Mesenchymal stem cell (in vitro differentiated cells and primary cell): ENCODE data around the gene CACNG4.

Experiments used
- DNase-seq: peaks from one replicate; pipeline ENCODE4 v3.0.0-alpha.2; 2013
- H2AFZ ChIP-seq: one replicate; pipeline ENCODE4 v1.6.1; 2013; ENCODE audit warnings: low read depth, mild to moderate bottlenecking, control low read depth, inconsistent platforms, low read length, moderate library complexity
- H2AK5ac ChIP-seq: 2 replicates; pipeline ENCODE4 v1.6.1; 2013; ENCODE audit warnings: low read length, moderate library complexity, mild to moderate bottlenecking, inconsistent platforms; ENCODE audit not compliant: severe bottlenecking
- H2BK120ac ChIP-seq: one replicate; pipeline ENCODE4 v1.6.1; 2013; ENCODE audit warnings: low read depth, mild to moderate bottlenecking, inconsistent platforms, low read length, moderate library complexity
- H2BK12ac ChIP-seq, 2 experiments: one replicate each; pipeline ENCODE4 v1.6.1; 2013; ENCODE audit warnings: inconsistent platforms in 2 of 2, low read length in 2 of 2, mild to moderate bottlenecking in 2 of 2, moderate library complexity in 2 of 2, control low read depth in 1 of 2
- H2BK15ac ChIP-seq: one replicate; pipeline ENCODE4 v1.6.1; 2013; ENCODE audit warnings: mild to moderate bottlenecking, low read depth, inconsistent platforms; ENCODE audit not compliant: poor library complexity, severe bottlenecking
- H2BK5ac ChIP-seq: 2 replicates; pipeline ENCODE4 v1.6.1; 2013; ENCODE audit warnings: low read depth, mild to moderate bottlenecking, low read length, control low read depth, inconsistent platforms; ENCODE audit not compliant: poor library complexity, severe bottlenecking
- H3K14ac ChIP-seq, 2 experiments: one replicate each; pipeline ENCODE4 v1.6.1; 2013; ENCODE audit warnings: inconsistent platforms in 2 of 2, low read length in 2 of 2, control low read depth in 1 of 2, mild to moderate bottlenecking in 1 of 2, moderate library complexity in 1 of 2
- H3K18ac ChIP-seq, 2 experiments: one replicate each; pipeline ENCODE4 v1.6.1; 2013; ENCODE audit warnings: inconsistent platforms in 2 of 2, low read length in 2 of 2, control low read depth in 1 of 2, low read depth in 1 of 2, mild to moderate bottlenecking in 1 of 2
- H3K23ac ChIP-seq, 2 experiments: one replicate each; pipeline ENCODE4 v1.6.1; 2013; ENCODE audit warnings: inconsistent platforms in 2 of 2, low read length in 2 of 2, mild to moderate bottlenecking in 2 of 2, moderate library complexity in 2 of 2, control low read depth in 1 of 2
- H3K27ac ChIP-seq: 2 replicates; pipeline ENCODE4 v1.5.1; 2013; ENCODE audit warnings: mild to moderate bottlenecking, moderate library complexity, low read length, control low read depth, inconsistent platforms; ENCODE audit not compliant: poor library complexity, severe bottlenecking
- H3K27me3 ChIP-seq, 2 experiments: 2 replicates each; pipeline versions ENCODE4 v1.6.1 to v1.7.0; 2013; ENCODE audit warnings: low read length in 2 of 2, mild to moderate bottlenecking in 2 of 2, moderate library complexity in 2 of 2, control low read depth in 1 of 2, inconsistent platforms in 1 of 2; ENCODE audit not compliant: control insufficient read depth in 1 of 2, insufficient read depth in 1 of 2
- H3K36me3 ChIP-seq, 2 experiments: 2 replicates each; pipeline versions ENCODE4 v1.6.1 to v1.7.0; 2013; ENCODE audit warnings: low read length in 2 of 2, control low read depth in 1 of 2, inconsistent platforms in 1 of 2, low read depth in 1 of 2, mild to moderate bottlenecking in 1 of 2; ENCODE audit not compliant: insufficient read depth in 2 of 2, control insufficient read depth in 1 of 2
- H3K4ac ChIP-seq, 2 experiments: one replicate each; pipeline ENCODE4 v1.6.1; 2013; ENCODE audit warnings: inconsistent platforms in 2 of 2, low read length in 2 of 2, mild to moderate bottlenecking in 2 of 2, moderate library complexity in 2 of 2, control low read depth in 1 of 2, low read depth in 1 of 2
- H3K4me1 ChIP-seq: 2 replicates; pipeline ENCODE4 v1.6.1; 2013; ENCODE audit warnings: low read depth, low read length, control low read depth; ENCODE audit not compliant: control insufficient read depth, insufficient read depth
- H3K4me2 ChIP-seq: 2 replicates; pipeline ENCODE4 v1.6.1; 2013; ENCODE audit warnings: low read length, mild to moderate bottlenecking, inconsistent platforms; ENCODE audit not compliant: poor library complexity, severe bottlenecking
- H3K4me3 ChIP-seq, 2 experiments: 2 replicates each; pipeline versions ENCODE4 v1.5.1 to v1.7.0; 2013; ENCODE audit warnings: low read length in 2 of 2, mild to moderate bottlenecking in 2 of 2, control low read depth in 1 of 2, low read depth in 1 of 2; ENCODE audit not compliant: insufficient read depth in 1 of 2
- H3K79me1 ChIP-seq: replicated peaks from 2 replicates; pipeline ENCODE4 v1.6.1; 2013; ENCODE audit warnings: mild to moderate bottlenecking, control low read depth, low read length, inconsistent platforms; ENCODE audit not compliant: poor library complexity, severe bottlenecking
- H3K9ac ChIP-seq: 2 replicates; pipeline ENCODE4 v1.7.0; 2013; ENCODE audit warnings: mild to moderate bottlenecking, low read length, moderate library complexity
- H3K9me3 ChIP-seq: 2 replicates; pipeline ENCODE4 v1.7.0; 2013; ENCODE audit warnings: mild to moderate bottlenecking, low read length; ENCODE audit not compliant: control insufficient read depth
- H4K8ac ChIP-seq: one replicate; pipeline ENCODE4 v1.6.1; 2013; ENCODE audit warnings: inconsistent platforms, mild to moderate bottlenecking, low read length, moderate library complexity
- H4K91ac ChIP-seq: one replicate; pipeline ENCODE4 v1.6.1; 2013; ENCODE audit warnings: mild to moderate bottlenecking, low read length, inconsistent platforms
- WGBS: methylation state at CpG from one replicate; pipeline ENCODE4 v1.1.7; 2013; ENCODE audit warnings: mixed read lengths; 5-methylcytosine and 5-hydroxymethylcytosine counted together

CACNG4 gene

DNA sequence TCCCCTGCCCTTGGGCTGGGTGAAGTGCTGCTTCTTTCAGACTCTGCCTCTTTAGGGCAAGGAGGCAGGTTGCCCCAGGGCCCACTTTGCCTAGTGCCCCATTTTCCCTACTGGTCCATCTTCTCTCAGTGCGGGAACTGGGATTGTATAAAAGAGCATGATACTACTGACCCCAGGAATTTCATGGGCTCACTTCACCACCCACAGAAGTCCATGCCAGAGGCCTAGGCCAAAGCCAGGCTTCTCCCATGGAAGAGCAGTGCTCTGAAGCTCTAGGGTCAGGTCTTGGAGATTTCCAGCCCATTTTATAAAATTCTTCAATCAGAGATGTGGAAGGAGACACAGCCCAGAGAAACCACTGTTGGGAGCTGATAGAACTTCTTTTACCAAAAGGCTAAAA is 85.6 kb downstream of the CACNG4 start:
- no peak overlapping the region for H2AK5ac ChIP-seq
- no peak overlapping the region for H3K4me2 ChIP-seq
- peaks cover 9 to 19% of the 10 kb centered on the region in 2 experiments for H3K27me3 ChIP-seq
- no peak overlapping the region for H3K14ac ChIP-seq
- no peak overlapping the region for H2BK15ac ChIP-seq
- H2BK5ac ChIP-seq = no peak overlapping the region
- H3K4me1 ChIP-seq = peaks cover 6% of the 10 kb centered on the region
- H2BK120ac ChIP-seq = no peak overlapping the region
- H3K18ac ChIP-seq = no peak overlapping the region
- no peak overlapping the region for H3K4ac ChIP-seq
- H3K9ac ChIP-seq = no peak overlapping the region
- H4K8ac ChIP-seq = no peak overlapping the region
- H3K4me3 ChIP-seq = no peak overlapping the region
- no peak overlapping the region for H2BK12ac ChIP-seq
- no peak overlapping the region for H4K91ac ChIP-seq
- 100% methylated on average over 1 of the region's 1 CpG for WGBS
- peaks cover 40% of the 10 kb centered on the region for H3K9me3 ChIP-seq
- DNase-seq = no peak
- no peak overlapping the region for H3K27ac ChIP-seq
- H3K79me1 ChIP-seq = no peaks in the 10 kb centered on the region
- no peak overlapping the region for H2AFZ ChIP-seq
- H3K36me3 ChIP-seq = no peaks in the 10 kb centered on the region
- H3K23ac ChIP-seq = no peak overlapping the region

DNA sequence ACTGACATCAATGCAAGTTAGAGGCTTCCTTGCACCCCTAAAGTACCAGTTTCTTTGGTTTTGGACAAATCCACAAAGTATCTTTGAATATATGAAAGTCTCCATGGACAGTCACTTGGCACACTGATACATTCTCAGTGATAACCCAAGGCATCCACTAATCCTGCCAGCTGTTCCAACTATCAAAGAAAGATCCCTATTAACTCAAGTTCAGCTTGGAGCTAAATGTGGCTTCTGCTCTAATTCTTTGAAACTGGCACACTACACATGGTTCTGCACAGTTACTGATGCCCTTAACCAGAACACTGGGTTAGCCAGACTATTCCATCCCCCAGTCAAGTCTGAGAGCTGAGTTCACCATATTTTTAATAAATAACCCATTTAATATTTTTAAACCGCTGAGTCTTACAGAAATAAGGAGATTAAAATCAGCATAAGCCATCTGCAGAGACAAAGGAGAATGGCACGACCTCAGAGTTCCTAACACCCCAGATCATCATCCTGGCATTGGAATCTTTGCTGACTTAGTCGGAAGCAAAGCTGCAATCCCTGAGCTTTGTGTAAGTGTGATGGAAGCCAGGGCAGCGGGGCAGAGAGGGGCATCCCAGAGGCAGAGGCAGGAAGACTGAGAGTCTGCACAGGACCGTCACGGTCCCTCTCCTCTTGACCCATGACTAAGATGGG is 86.1 kb downstream of the CACNG4 start:
- Histone ChIP-seq H3K4me2 (no peak overlapping the region), H3K27ac (peak overlapping the region; percentile 4), H2BK15ac (no peak overlapping the region), H2AFZ (no peak overlapping the region), H3K4me3 (no peak overlapping the region), H2BK12ac (no peak overlapping the region), H3K9ac (no peak overlapping the region), H3K4ac (no peak overlapping the region), H4K8ac (no peak overlapping the region), H3K4me1 (peaks cover 6% of the 10 kb centered on the region), H2BK5ac (no peak overlapping the region), H3K27me3 (peaks cover 7 to 17% of the 10 kb centered on the region in 2 experiments), H2AK5ac (no peak overlapping the region), H3K36me3 (no peaks in the 10 kb centered on the region), H4K91ac (no peak overlapping the region), H3K18ac (no peak overlapping the region), H3K9me3 (peaks cover 40% of the 10 kb centered on the region), H3K79me1 (no peaks in the 10 kb centered on the region), H3K14ac (no peak overlapping the region), H3K23ac (no peak overlapping the region), H2BK120ac (no peak overlapping the region)
- WGBS = 94% methylated on average over 3 of the region's 6 CpGs
- no peak for DNase-seq

DNA sequence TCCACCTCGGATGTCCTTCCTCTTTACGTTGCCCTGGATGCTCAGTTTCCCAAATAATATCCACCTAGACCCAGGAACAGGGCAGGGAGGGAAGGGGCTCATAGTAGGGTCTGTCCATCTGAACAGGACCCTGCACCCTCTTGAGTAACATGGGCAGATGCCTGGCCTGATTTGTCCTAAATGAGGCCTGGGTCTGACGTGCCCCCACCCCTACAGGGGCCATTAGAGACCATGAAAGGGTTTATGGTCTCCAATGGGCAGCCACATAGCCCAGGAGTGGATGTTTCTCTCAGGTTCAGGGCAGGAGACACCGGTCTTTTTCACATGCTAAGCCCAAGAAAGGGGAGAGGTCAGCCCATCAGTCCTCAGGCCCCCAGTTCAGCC is 86.6 kb downstream of the CACNG4 start:
- 60% methylated on average over 3 of the region's 4 CpGs for WGBS
- Histone ChIP-seq H4K8ac (no peak overlapping the region), H3K4ac (no peak overlapping the region), H3K9ac (no peak overlapping the region), H3K14ac (no peak overlapping the region), H3K4me3 (no peak overlapping the region), H2BK5ac (no peak overlapping the region), H3K23ac (no peak overlapping the region), H2BK120ac (no peak overlapping the region), H2BK15ac (no peak overlapping the region), H3K27me3 (peaks cover 3 to 11% of the 10 kb centered on the region in 2 experiments), H3K9me3 (peaks cover 40% of the 10 kb centered on the region), H3K27ac (no peak overlapping the region), H2AK5ac (no peak overlapping the region), H3K4me1 (peaks cover 6% of the 10 kb centered on the region), H3K4me2 (no peak overlapping the region), H2AFZ (no peak overlapping the region), H3K79me1 (no peaks in the 10 kb centered on the region), H4K91ac (no peak overlapping the region), H2BK12ac (no peak overlapping the region), H3K36me3 (no peaks in the 10 kb centered on the region), H3K18ac (no peak overlapping the region)
- no peak for DNase-seq

DNA sequence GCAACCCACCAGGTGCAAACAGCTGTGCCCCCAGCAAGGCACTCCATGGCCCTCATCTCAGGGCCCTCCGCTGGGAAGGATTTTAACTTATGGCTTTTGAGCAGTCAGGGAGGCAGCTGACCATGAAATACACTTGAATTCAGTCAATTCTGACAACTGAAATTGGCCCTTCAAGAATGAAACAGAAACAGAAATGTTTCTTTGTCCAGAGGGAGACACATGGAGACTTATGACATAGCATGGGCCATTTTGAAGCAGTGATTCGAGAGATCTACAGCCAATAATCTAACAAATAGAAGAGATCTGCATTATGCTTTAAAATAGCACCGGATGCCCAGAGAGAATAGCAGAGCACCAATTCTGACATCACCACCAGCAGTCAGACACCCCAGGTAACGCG is 87.3 kb downstream of the CACNG4 start:
- Histone ChIP-seq H3K4me1 (peaks cover 6% of the 10 kb centered on the region), H2BK12ac (no peak overlapping the region), H3K79me1 (no peaks in the 10 kb centered on the region), H3K14ac (no peak overlapping the region), H3K4ac (no peak overlapping the region), H3K4me2 (no peak overlapping the region), H4K8ac (no peak overlapping the region), H3K27me3 (peaks cover 0 to 11% of the 10 kb centered on the region in 2 experiments), H3K4me3 (no peak overlapping the region), H3K9ac (no peak overlapping the region), H3K18ac (no peak overlapping the region), H3K36me3 (no peaks in the 10 kb centered on the region), H2BK15ac (no peak overlapping the region), H3K9me3 (peaks cover 37% of the 10 kb centered on the region), H3K23ac (no peak overlapping the region), H3K27ac (no peak overlapping the region), H2BK120ac (no peak overlapping the region), H2AFZ (no peak overlapping the region), H2BK5ac (no peak overlapping the region), H4K91ac (no peak overlapping the region), H2AK5ac (peak overlapping the region; percentile 27)
- DNase-seq = no peak
- WGBS = 67% methylated on average over 1 of the region's 5 CpGs
